IMR-90 (cell line): ENCODE data around the gene PAN3. TPM values are rescaled to one million over a fixed set of nuclear protein-coding genes. Genes with fewer than 3 reads are reported as not detected.

ENCODE experiments used
- ATAC-seq: fragments of 200-7000 bp; cut with Tn5 transposase; 2 replicates; pipeline ENCODE4 v1.9.1; 2020; ENCODE audit warnings: low read depth, mild to moderate bottlenecking, moderate library complexity
- BruUV-seq: library from RNA; stranded (reverse); fragments of 400-500 nt; replicated peaks from 2 replicates; lab custom pipeline; 2021; lab: Mats Ljungman, UMichigan
- CTCF ChIA-PET: fragments of 300-600 bp; formaldehyde crosslinking; extraction: SDS; loops from one replicate; lab custom pipeline; 2021; ENCODE audit warnings: antibody characterized with exemption; lab: Yijun Ruan, JAX
- POLR2A ChIA-PET: fragments of 300-600 bp; sonication (Branson Sonifier 250); formaldehyde crosslinking; loops from one replicate; lab custom pipeline; 2022; ENCODE audit warnings: antibody characterized with exemption; ENCODE audit not compliant: unreplicated experiment; lab: Charles Lee
- DNase-seq: peaks from one replicate; pipeline ENCODE4 v3.0.0; 2013
- H2AFZ ChIP-seq: replicated peaks from 2 replicates; pipeline ENCODE3; 2013; ENCODE audit warnings: low read length, mild to moderate bottlenecking; ENCODE audit not compliant: poor library complexity
- H2AK5ac ChIP-seq: 2 replicates; pipeline ENCODE4 v1.6.1; 2013; ENCODE audit warnings: low read depth, low read length, inconsistent platforms
- H2AK9ac ChIP-seq: replicated peaks from 2 replicates; pipeline ENCODE3; 2013; ENCODE audit warnings: mild to moderate bottlenecking, low read depth, low read length, moderate library complexity; ENCODE audit not compliant: poor library complexity
- H2BK120ac ChIP-seq: 2 replicates; pipeline ENCODE4 v1.6.1; 2013; ENCODE audit warnings: low read depth, low read length, inconsistent platforms
- H2BK15ac ChIP-seq: 3 replicates; pipeline ENCODE4 v1.6.1; 2013; ENCODE audit warnings: low read depth, low read length, inconsistent platforms
- H2BK20ac ChIP-seq: 2 replicates; pipeline ENCODE4 v1.6.1; 2013; ENCODE audit warnings: low read depth, mild to moderate bottlenecking, inconsistent platforms, low read length, moderate library complexity
- H2BK5ac ChIP-seq: 2 replicates; pipeline ENCODE4 v1.6.1; 2013; ENCODE audit warnings: mild to moderate bottlenecking, low read depth, low read length, inconsistent platforms; ENCODE audit not compliant: poor library complexity, severe bottlenecking
- H3K14ac ChIP-seq: replicated peaks from 2 replicates; pipeline ENCODE4 v1.6.1; 2013; ENCODE audit warnings: low read depth, low read length, inconsistent platforms
- H3K18ac ChIP-seq: 2 replicates; pipeline ENCODE4 v1.6.1; 2013; ENCODE audit warnings: low read depth, low read length, control low read depth
- H3K23ac ChIP-seq: 2 replicates; pipeline ENCODE4 v1.6.1; 2013; ENCODE audit warnings: low read depth, low read length, inconsistent platforms
- H3K27ac ChIP-seq: 2 replicates; pipeline ENCODE4 v1.5.1; 2013; ENCODE audit warnings: mild to moderate bottlenecking, control low read depth, low read length; ENCODE audit not compliant: insufficient read depth
- H3K27me3 ChIP-seq: 2 replicates; pipeline ENCODE4 v1.6.1; 2013; ENCODE audit warnings: low read length; ENCODE audit not compliant: control insufficient read depth, insufficient read depth
- H3K36me3 ChIP-seq: 2 replicates; pipeline ENCODE4 v1.6.1; 2013; ENCODE audit warnings: low read length, mixed read lengths; ENCODE audit not compliant: control insufficient read depth, insufficient read depth
- H3K4ac ChIP-seq: 2 replicates; pipeline ENCODE4 v1.6.1; 2013; ENCODE audit warnings: low read depth, low read length, inconsistent platforms
- H3K4me1 ChIP-seq: 2 replicates; pipeline ENCODE4 v1.6.1; 2013; ENCODE audit warnings: low read length, mixed read lengths; ENCODE audit not compliant: control insufficient read depth, insufficient read depth
- H3K4me2 ChIP-seq: 2 replicates; pipeline ENCODE4 v1.6.1; 2013; ENCODE audit warnings: low read depth, mild to moderate bottlenecking, control low read depth, low read length, moderate library complexity
- H3K4me3 ChIP-seq: 2 replicates; pipeline ENCODE4 v1.5.1; 2013; ENCODE audit warnings: low read depth, mild to moderate bottlenecking, control low read depth, low read length, moderate library complexity; ENCODE audit not compliant: insufficient read depth
- H3K56ac ChIP-seq: 2 replicates; pipeline ENCODE4 v1.6.1; 2013; ENCODE audit warnings: low read length, inconsistent platforms; ENCODE audit not compliant: insufficient read depth; ENCODE audit errors: extremely low read depth
- H3K79me1 ChIP-seq, 2 experiments: 2 replicates each; pipeline ENCODE4 v1.6.1; 2013; ENCODE audit warnings: low read length in 2 of 2, inconsistent platforms in 1 of 2, low read depth in 1 of 2
- H3K9ac ChIP-seq: 2 replicates; pipeline ENCODE4 v1.6.1; 2013; ENCODE audit warnings: low read depth, low read length, control low read depth
- H3K9me1 ChIP-seq: 2 replicates; pipeline ENCODE4 v1.6.1; 2013; ENCODE audit warnings: low read length, inconsistent platforms; ENCODE audit not compliant: insufficient read depth
- H3K9me3 ChIP-seq: 2 replicates; pipeline ENCODE4 v1.6.1; 2013; ENCODE audit warnings: low read length; ENCODE audit not compliant: control insufficient read depth, insufficient read depth
- H4K20me1 ChIP-seq: 2 replicates; pipeline ENCODE4 v1.6.1; 2013; ENCODE audit warnings: low read length, inconsistent platforms; ENCODE audit not compliant: insufficient read depth
- H4K5ac ChIP-seq: 2 replicates; pipeline ENCODE4 v1.6.1; 2013; ENCODE audit warnings: mild to moderate bottlenecking, low read depth, low read length, control low read depth
- H4K8ac ChIP-seq, 2 experiments: 2 replicates each; pipeline ENCODE4 v1.6.1; 2013; ENCODE audit warnings: low read depth in 2 of 2, low read length in 2 of 2, control low read depth in 1 of 2, inconsistent platforms in 1 of 2
- H4K91ac ChIP-seq: 2 replicates; pipeline ENCODE4 v1.6.1; 2013; ENCODE audit warnings: low read depth, low read length, inconsistent platforms; ENCODE audit not compliant: insufficient read depth
- CEBPB ChIP-seq: IDR thresholded peaks from 2 replicates; pipeline ENCODE4 v1.6.1; 2012; ENCODE audit warnings: low read depth, low read length, improper control_type of control experiment
- CHD1 ChIP-seq: IDR thresholded peaks from 2 replicates; pipeline ENCODE4 v1.6.1; 2012; ENCODE audit warnings: low read depth, low read length, improper control_type of control experiment
- CTCF ChIP-seq: conservative IDR thresholded peaks from 2 replicates; pipeline ENCODE4 v1.5.1; 2012; ENCODE audit warnings: mild to moderate bottlenecking, low read depth, low read length, improper control_type of control experiment
- ELK1 ChIP-seq: fragments of 150-350 bp; IDR thresholded peaks from 2 replicates; pipeline ENCODE4 v1.6.1; 2016; ENCODE audit warnings: low read depth, mild to moderate bottlenecking, low read length, moderate library complexity, borderline replicate concordance
- FOS ChIP-seq: fragments of 150-350 bp; IDR thresholded peaks from 2 replicates; pipeline ENCODE4 v1.6.1; 2016; ENCODE audit warnings: low read depth, low read length
- MAFK ChIP-seq: IDR thresholded peaks from 2 replicates; pipeline ENCODE4 v1.6.1; 2012; ENCODE audit warnings: low read depth, low read length, improper control_type of control experiment
- NFE2L2 ChIP-seq: fragments of 150-350 bp; IDR thresholded peaks from 2 replicates; pipeline ENCODE4 v1.6.1; 2016; ENCODE audit warnings: low read depth, mild to moderate bottlenecking, low read length
- POLR2A ChIP-seq: IDR thresholded peaks from 2 replicates; pipeline ENCODE4 v1.6.1; 2012; ENCODE audit warnings: mild to moderate bottlenecking, low read depth, low read length
- RCOR1 ChIP-seq: IDR thresholded peaks from 2 replicates; pipeline ENCODE4 v1.6.1; 2012; ENCODE audit warnings: mild to moderate bottlenecking, low read length, improper control_type of control experiment; ENCODE audit not compliant: insufficient replicate concordance
- RFX5 ChIP-seq: IDR thresholded peaks from 2 replicates; pipeline ENCODE4 v1.8.0; 2012; ENCODE audit warnings: low read depth, mild to moderate bottlenecking, low read length, moderate library complexity
- SMC3 ChIP-seq: fragments of 150-350 bp; IDR thresholded peaks from 2 replicates; pipeline ENCODE4 v1.6.1; 2016; ENCODE audit warnings: low read depth, mild to moderate bottlenecking, antibody characterized with exemption, low read length, moderate library complexity
- USF2 ChIP-seq: fragments of 150-350 bp; IDR thresholded peaks from 2 replicates; pipeline ENCODE4 v1.6.1; 2017; ENCODE audit warnings: mild to moderate bottlenecking, antibody characterized with exemption, low read length, low read depth
- WGBS, 2 experiments: methylation state at CpG; one replicate each; pipeline versions ENCODE4 v1.1.5 to v1.1.7; 2013; ENCODE audit warnings: missing lambda C conversion rate in 2 of 2; ENCODE audit not compliant: insufficient read length in 1 of 2; ENCODE audit errors: extremely low coverage in 2 of 2; 5-methylcytosine and 5-hydroxymethylcytosine counted together
- dilution Hi-C: fragments of 300-500 bp; cut with HindIII; formaldehyde crosslinking; loops from one replicate; pipeline ENCODE4 v1.14.3; 2018; ENCODE audit warnings: low sequenced_read_pairs; ENCODE audit not compliant: unreplicated experiment
- in situ Hi-C: fragments of 300-500 bp; cut with MboI; formaldehyde crosslinking; loops from 3 replicates; pipeline ENCODE4 v1.14.3; 2019; ENCODE audit warnings: low sequenced_read_pairs, inconsistent platforms, mixed read lengths
- intact Hi-C: fragments of 100-400 bp; cut with micrococcal nuclease; formaldehyde crosslinking; loops from 2 replicates; pipeline ENCODE4 v1.10.0; 2022
- polyA plus RNA-seq, 3 experiments: library from polyadenylated mRNA; depleted of rRNA; stranded (reverse); fragments of >200 nt; gene quantifications; 2 replicates each; pipeline ENCODE4 v1.2.3, GENCODE V29; 2012; ENCODE audit warnings: low replicate concordance in 1 of 3
- total RNA-seq: library from RNA; depleted of rRNA; stranded (reverse); fragments of >200 nt; gene quantifications from 2 replicates; pipeline ENCODE4 v1.2.3, GENCODE V29; 2012

Gene PAN3
- total and polyA plus RNA-seq, 2 of the 4 experiments (the other 2 are of a cell fraction): 6.6 to 15.1 TPM

- no peak overlapping the region for H3K14ac ChIP-seq
- BruUV-seq: no TSS peak
- in situ Hi-C loops: no loop called here
- H2AK5ac ChIP-seq: no peak overlapping the region
- intact Hi-C loops: no loop called here
- no peak overlapping the region for H4K91ac ChIP-seq
- no peaks in the 10 kb centered on the region for H3K36me3 ChIP-seq
- dilution Hi-C loops: no loop called here
- WGBS, 2 experiments: 100% methylated on average over 1 of the region's 6 CpGs; no CpG with 5 or more reads in 1 of the 2 experiments
- no peak overlapping the region for H3K56ac ChIP-seq
- H2AFZ ChIP-seq: no peak overlapping the region
- H3K4ac ChIP-seq: no peak overlapping the region
- DNase-seq (no peak), ATAC-seq (no peak)
- H4K5ac ChIP-seq: no peak overlapping the region
- peaks cover 22 to 79% of the 10 kb centered on the region in 2 experiments for H3K79me1 ChIP-seq
- CTCF ChIA-PET: no interaction called here
- H3K27me3 ChIP-seq: no peaks in the 10 kb centered on the region
- H3K23ac ChIP-seq: no peak overlapping the region
- no peak overlapping the region for H3K4me3 ChIP-seq
- no peak overlapping the region for H3K9ac ChIP-seq
- no peak overlapping the region for H2AK9ac ChIP-seq
- H4K20me1 ChIP-seq: peaks cover 80% of the 10 kb centered on the region
- no peaks in the 10 kb centered on the region for H3K9me3 ChIP-seq
- no peak overlapping the region for H2BK15ac ChIP-seq
- no peak overlapping the region for H4K8ac ChIP-seq
- no peak overlapping the region for H2BK20ac ChIP-seq
- H2BK5ac ChIP-seq: no peak overlapping the region
- H3K9me1 ChIP-seq: peaks cover 8% of the 10 kb centered on the region
- peaks cover 3% of the 10 kb centered on the region for H3K4me1 ChIP-seq
- H3K4me2 ChIP-seq: no peak overlapping the region
- no peak overlapping the region for H2BK120ac ChIP-seq
- POLR2A ChIA-PET: no interaction called here
- TF ChIP-seq MAFK: no peak
- TF ChIP-seq FOS: no peak
- TF ChIP-seq NFE2L2: no peak
- TF ChIP-seq USF2: no peak
- TF ChIP-seq CEBPB: no peak
- TF ChIP-seq ELK1: no peak
- TF ChIP-seq POLR2A: no peak
- TF ChIP-seq CTCF: no peak
- TF ChIP-seq RCOR1: no peak
- TF ChIP-seq SMC3: no peak
- no peak for TF ChIP-seq RFX5
- no peak for TF ChIP-seq CHD1
- H3K18ac ChIP-seq: no peak overlapping the region
- no peak overlapping the region for H3K27ac ChIP-seq
Observed at GRCh38 chr13:28145049-28145448, 6.7 kb downstream of the PAN3 start.
